Stomach (tissue), 9 donors: Measurements from ENCODE around the gene LPGAT1. TPM values are rescaled to one million over a fixed set of nuclear protein-coding genes. Genes with fewer than 3 reads are reported as not detected.

Source experiments
- DNase-seq, 2 donors: peaks; one replicate each; pipeline versions ENCODE4 v3.0.0 to v3.0.0-alpha.2; 2013 to 2019
- H3K27ac ChIP-seq, 5 donors: fragments of 200-600 bp in 4 of 5; sonication (generic) in 4 of 5; one replicate each; pipeline ENCODE4 v1.5.1; 2013 to 2019; ENCODE audit warnings: mild to moderate bottlenecking in 1 of 5, moderate library complexity in 1 of 5
- H3K27me3 ChIP-seq, 3 donors: fragments of 200-600 bp; sonication (generic); one replicate each; pipeline ENCODE4 v1.5.1; 2017 to 2019; ENCODE audit warnings: mixed run types in 1 of 3
- H3K36me3 ChIP-seq, 4 donors: fragments of 200-600 bp; sonication (generic); 1 replicate in 3 of 4; 2 replicates in 1 of 4; pipeline ENCODE4 v1.5.1; 2016 to 2019
- H3K4me1 ChIP-seq, 4 donors: fragments of 200-600 bp; sonication (generic); one replicate each; pipeline ENCODE4 v1.5.1; 2016 to 2019
- H3K4me3 ChIP-seq, 4 donors: fragments of 200-600 bp; sonication (generic) in 3 of 4; one replicate each; pipeline ENCODE4 v1.5.1; 2016 to 2019; ENCODE audit warnings: mild to moderate bottlenecking in 1 of 4
- H3K9me3 ChIP-seq, 4 donors: fragments of 200-600 bp; sonication (generic); one replicate each; pipeline ENCODE4 v1.5.1; 2016 to 2019
- EP300 ChIP-seq: sonication (generic); formaldehyde crosslinking; IDR thresholded peaks from one replicate; pipeline ENCODE4 v1.6.1; 2017; ENCODE audit warnings: antibody characterized with exemption
- POLR2A ChIP-seq, 4 donors: fragments of 450-650 bp; IDR thresholded peaks; one replicate each; pipeline ENCODE4 v1.6.1; 2016; ENCODE audit warnings: antibody characterized with exemption in 4 of 4, control low read depth in 2 of 4, mild to moderate bottlenecking in 1 of 4, moderate library complexity in 1 of 4
- POLR2AphosphoS5 ChIP-seq, 3 donors: sonication (generic); formaldehyde crosslinking; IDR thresholded peaks; one replicate each; pipeline ENCODE4 v1.6.1; 2016; ENCODE audit warnings: antibody characterized with exemption in 3 of 3
- WGBS, 5 donors: extraction: QIAGEN DNeasy Blood & Tissue Kit in 3 of 5; methylation state at CpG; one replicate each; pipeline versions ENCODE4 v1.1.5 to v1.1.7; 2013 to 2018; 5-methylcytosine and 5-hydroxymethylcytosine counted together
- intact Hi-C: fragments of 100-400 bp; cut with DNase I; formaldehyde crosslinking; loops from one replicate; pipeline ENCODE4 v1.15.1; 2023; ENCODE audit warnings: low total_unique reads
- polyA plus RNA-seq, 3 donors: library from polyadenylated mRNA; stranded (reverse); fragments of 200-250 nt; gene quantifications; one replicate each; pipeline ENCODE4 v1.2.3, GENCODE V29; 2013
- total RNA-seq, 5 donors: library from RNA; depleted of rRNA; stranded (reverse); fragments of >200 nt; gene quantifications; one replicate each; pipeline versions ENCODE4 v1.1.0 to v1.2.3, GENCODE V29; 2014 to 2016
- TF ChIP-seq, protein P1 (sequence below), 7 experiments: fragments of 450-650 bp in 4 of 7; fragments of 200-600 bp in 3 of 7; sonication (generic) in 3 of 7; IDR thresholded peaks; one replicate each; pipeline ENCODE4 v1.5.1; 2016 to 2019; ENCODE audit warnings: antibody characterized with exemption in 7 of 7, control low read depth in 2 of 7, mild to moderate bottlenecking in 1 of 7
- donor health status: healthy with polysubstance abuse.
- donor health status: Bipolar disorder and iron deficiency.
- donor health status: healthy.

Gene LPGAT1
- total and polyA plus RNA-seq, 8 donors = 2.9 to 59.3 (median 5.1) TPM

DNA sequence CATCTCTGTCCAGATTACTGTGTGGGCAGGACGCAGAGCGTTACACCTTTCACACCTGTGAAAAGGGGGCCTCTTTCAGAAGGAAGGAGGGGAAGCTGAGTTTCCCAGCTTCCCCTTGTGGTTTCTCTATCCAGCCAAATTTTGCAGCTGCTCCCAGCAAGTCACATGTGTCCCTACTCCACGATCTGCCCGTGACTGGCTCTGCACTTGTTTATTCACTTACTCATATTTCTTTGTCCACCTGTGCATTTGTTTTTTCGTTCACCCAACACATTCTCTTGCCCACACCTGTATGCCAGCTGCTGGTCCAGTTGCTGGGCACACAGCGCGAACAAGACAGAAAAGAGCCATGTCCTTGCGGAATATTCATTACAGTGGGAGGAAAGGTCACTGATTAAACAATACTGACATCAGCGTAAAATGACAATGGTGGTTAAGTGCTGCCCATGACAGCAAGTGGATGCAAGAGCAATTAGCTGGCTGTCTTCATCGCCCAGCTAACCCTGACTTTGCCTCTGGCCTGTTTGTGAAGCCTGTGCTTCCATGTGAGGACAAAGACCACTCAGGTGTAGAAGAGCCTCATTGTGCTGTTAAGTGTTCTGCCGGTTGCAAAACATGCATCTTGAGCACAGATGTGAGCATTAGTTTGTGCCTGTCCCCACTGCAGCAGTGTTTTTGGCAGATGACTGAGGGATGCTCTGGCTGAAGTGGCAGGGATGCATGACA lies 126.6 kb downstream of the LPGAT1 start:
- Histone ChIP-seq H3K27ac (no peak overlapping the region), H3K27me3 (no peaks in the 10 kb centered on the region), H3K9me3 (no peaks in the 10 kb centered on the region), H3K36me3 (no peaks in the 10 kb centered on the region), H3K4me1 (peaks cover 0 to 8% (median under 1%) of the 10 kb centered on the region in 4 donors), H3K4me3 (no peak overlapping the region)
- TF ChIP-seq POLR2A (IDR thresholded peaks at IDR 0.05) (no peak), EP300 (no peak), POLR2AphosphoS5 (IDR thresholded peaks at IDR 0.05) (no peak)
- TF ChIP-seq, protein P1, sequence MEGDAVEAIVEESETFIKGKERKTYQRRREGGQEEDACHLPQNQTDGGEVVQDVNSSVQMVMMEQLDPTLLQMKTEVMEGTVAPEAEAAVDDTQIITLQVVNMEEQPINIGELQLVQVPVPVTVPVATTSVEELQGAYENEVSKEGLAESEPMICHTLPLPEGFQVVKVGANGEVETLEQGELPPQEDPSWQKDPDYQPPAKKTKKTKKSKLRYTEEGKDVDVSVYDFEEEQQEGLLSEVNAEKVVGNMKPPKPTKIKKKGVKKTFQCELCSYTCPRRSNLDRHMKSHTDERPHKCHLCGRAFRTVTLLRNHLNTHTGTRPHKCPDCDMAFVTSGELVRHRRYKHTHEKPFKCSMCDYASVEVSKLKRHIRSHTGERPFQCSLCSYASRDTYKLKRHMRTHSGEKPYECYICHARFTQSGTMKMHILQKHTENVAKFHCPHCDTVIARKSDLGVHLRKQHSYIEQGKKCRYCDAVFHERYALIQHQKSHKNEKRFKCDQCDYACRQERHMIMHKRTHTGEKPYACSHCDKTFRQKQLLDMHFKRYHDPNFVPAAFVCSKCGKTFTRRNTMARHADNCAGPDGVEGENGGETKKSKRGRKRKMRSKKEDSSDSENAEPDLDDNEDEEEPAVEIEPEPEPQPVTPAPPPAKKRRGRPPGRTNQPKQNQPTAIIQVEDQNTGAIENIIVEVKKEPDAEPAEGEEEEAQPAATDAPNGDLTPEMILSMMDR (IDR thresholded peaks at IDR 0.05) = no peak
- peak; percentile 28 to 29 for DNase-seq
- WGBS, 5 donors = 50 to 66% (median 54%) methylated on average over 11 of the region's 11 CpGs
- intact Hi-C loops = loop anchor here (10.0 kb wide), 1 partner anchor 121 kb away; no protein-coding TSS in a partner anchor

GRCh38 chr1:211701733-211702132 lies 128.8 kb downstream of the LPGAT1 start:
- Histone ChIP-seq H3K27me3 (peaks cover 0 to 3% (median 0%) of the 10 kb centered on the region in 3 donors), H3K4me1 (peaks cover 0 to 18% (median 8%) of the 10 kb centered on the region in 4 donors), H3K27ac (no peak overlapping the region), H3K36me3 (no peaks in the 10 kb centered on the region), H3K4me3 (no peak overlapping the region), H3K9me3 (no peaks in the 10 kb centered on the region)
- TF ChIP-seq, protein P1 (IDR thresholded peaks at IDR 0.05) = no peak
- TF ChIP-seq EP300 = no peak
- no peak for TF ChIP-seq POLR2A (IDR thresholded peaks at IDR 0.05)
- no peak for TF ChIP-seq POLR2AphosphoS5 (IDR thresholded peaks at IDR 0.05)
- WGBS, 5 donors = 81 to 97% (median 89%) methylated on average over 6 of the region's 6 CpGs
- no peak for DNase-seq
- intact Hi-C loops = loop anchor here (10.0 kb wide), 1 partner anchor 123 kb away; no protein-coding TSS in a partner anchor

GRCh38 chr1:211699059-211699458 lies 131.5 kb downstream of the LPGAT1 start:
- H3K4me1 ChIP-seq = peaks cover 0 to 11% (median 8%) of the 10 kb centered on the region in 4 donors
- H3K36me3 ChIP-seq = no peaks in the 10 kb centered on the region
- DNase-seq = no peak
- TF ChIP-seq EP300 = no peak
- TF ChIP-seq, protein P1 (IDR thresholded peaks at IDR 0.05) = no peak
- no peak for TF ChIP-seq POLR2A (IDR thresholded peaks at IDR 0.05)
- no peak for TF ChIP-seq POLR2AphosphoS5 (IDR thresholded peaks at IDR 0.05)
- 58 to 80% (median 72%) methylated on average over 12 to 16 of the region's 16 CpGs for WGBS, 5 donors
- H3K27ac ChIP-seq = no peak overlapping the region
- H3K9me3 ChIP-seq = peaks cover 0 to 3% (median 0%) of the 10 kb centered on the region in 4 donors
- peaks cover 0 to 3% (median 0%) of the 10 kb centered on the region in 3 donors for H3K27me3 ChIP-seq
- intact Hi-C loops = no loop called here
- H3K4me3 ChIP-seq = peak overlapping the region in 1 of 4 donors; percentile 35

GRCh38 chr1:211698161-211699026 lies 132.2 kb downstream of the LPGAT1 start:
- peaks cover 0 to 11% (median 8%) of the 10 kb centered on the region in 4 donors for H3K4me1 ChIP-seq
- H3K27ac ChIP-seq = no peak overlapping the region
- TF ChIP-seq, protein P1 (IDR thresholded peaks at IDR 0.05) = peak in 5 of 7 experiments; percentile 85 to 94 (median 88)
- TF ChIP-seq POLR2AphosphoS5 (IDR thresholded peaks at IDR 0.05) = no peak
- no peak for TF ChIP-seq POLR2A (IDR thresholded peaks at IDR 0.05)
- WGBS, 5 donors = 17 to 24% (median 20%) methylated on average over 17 to 29 of the region's 29 CpGs
- peaks cover 0 to 5% (median 0%) of the 10 kb centered on the region in 4 donors for H3K9me3 ChIP-seq
- peak overlapping the region; percentile 17 to 35 (median 21) for H3K4me3 ChIP-seq
- H3K36me3 ChIP-seq = no peaks in the 10 kb centered on the region
- peaks cover 0 to 3% (median 0%) of the 10 kb centered on the region in 3 donors for H3K27me3 ChIP-seq
- DNase-seq = peak; percentile 90 to 91
- intact Hi-C loops = no loop called here
